HG03045 (cell line): ENCODE data around the gene DDTL.

Experiments
- ATAC-seq: cut with Tn5 transposase; IDR thresholded peaks from one replicate; pipeline ENCODE4 v1.9.1; 2021; ENCODE audit warnings: mild to moderate bottlenecking, moderate library complexity; ENCODE audit not compliant: unreplicated experiment

The DDTL gene

DNA sequence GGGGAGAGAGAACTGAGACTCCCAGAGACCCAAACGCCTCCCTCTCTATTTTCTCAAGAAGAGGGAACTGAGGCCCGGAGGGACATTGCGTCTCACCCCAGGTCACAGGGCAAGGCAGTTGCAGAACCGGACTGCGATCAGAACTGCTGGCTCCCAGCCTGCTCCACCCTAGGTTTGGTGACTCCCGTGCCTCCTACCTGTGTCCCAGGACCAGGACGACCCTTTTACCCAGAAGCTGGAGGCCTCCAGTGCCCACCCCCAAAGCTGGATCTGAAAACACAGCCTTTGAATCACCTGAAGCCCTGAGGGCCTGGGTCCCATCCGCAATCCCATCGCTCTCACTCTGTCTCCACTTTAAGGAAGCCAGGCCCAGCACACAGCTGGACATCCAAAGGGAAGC, 37.2 kb downstream of the DDTL start:
- ATAC-seq = no peak

- no peak for ATAC-seq
Measured at GRCh38 chr22:24005201-24005600, 38.5 kb downstream of the DDTL start, which contains the start of gene GSTT4. Gene GSTT4 (minus strand): TSS chr22:24005453. CDS start chr22:24005356, 97 bp downstream.

- no peak for ATAC-seq
Measured at GRCh38 chr22:24006207-24006913, 39.7 kb downstream of the DDTL start.

DNA sequence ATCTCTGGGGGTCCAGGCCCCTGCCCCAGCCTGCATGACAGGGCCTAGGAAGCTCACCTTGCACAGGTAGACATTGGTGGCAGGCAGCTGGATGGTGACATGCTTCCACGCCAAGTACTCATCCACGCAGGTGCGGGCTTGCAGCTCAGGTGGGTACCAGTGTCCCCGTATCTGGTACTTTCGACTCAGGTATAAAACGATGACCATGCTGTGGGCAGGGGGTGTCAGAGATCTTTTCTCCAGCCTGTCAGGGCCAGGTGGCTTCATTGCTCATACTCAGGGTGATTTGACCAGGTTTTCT, 40.2 kb downstream of the DDTL start:
- ATAC-seq = no peak

DNA sequence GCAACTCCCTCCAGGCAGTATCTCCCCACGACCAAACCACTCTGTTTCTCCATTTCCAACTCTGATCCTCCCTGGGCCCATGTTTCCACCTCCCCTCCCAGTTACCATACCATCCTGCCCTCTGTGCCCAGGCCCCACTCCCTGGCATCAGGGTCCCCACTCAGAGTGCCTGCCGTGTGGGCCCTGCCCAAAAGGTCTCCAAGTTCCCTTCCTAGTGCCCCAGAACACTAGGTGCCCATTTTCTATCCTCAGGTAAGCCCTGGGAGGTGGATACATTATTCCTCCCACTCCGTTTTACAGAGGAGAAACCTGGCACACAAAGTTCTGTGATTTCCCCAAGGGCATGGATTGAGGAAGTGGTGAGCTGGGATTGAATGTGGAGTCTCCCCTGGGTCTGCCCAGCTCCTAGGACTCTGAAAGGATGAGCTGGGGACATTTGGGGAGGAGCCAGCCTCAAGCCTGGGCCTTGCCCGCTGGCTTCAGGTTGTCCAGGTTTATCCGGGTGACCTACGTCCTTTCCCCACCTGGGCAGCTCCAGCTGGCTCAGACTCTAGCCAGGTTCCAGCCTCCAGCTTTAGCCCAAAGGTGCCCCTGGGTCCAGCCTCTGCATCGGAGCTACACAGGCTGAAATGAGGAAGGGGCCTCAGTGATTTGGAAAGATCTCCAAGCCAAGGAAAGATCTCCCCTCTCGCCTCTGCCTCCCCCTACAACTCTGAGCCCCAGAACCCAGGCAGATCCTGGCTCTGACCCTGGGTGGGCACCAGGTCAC, 40.7 kb downstream of the DDTL start:
- ATAC-seq = no peak

GRCh38 chr22:24008022-24008283, 41.3 kb downstream of the DDTL start:
- no peak for ATAC-seq

DNA sequence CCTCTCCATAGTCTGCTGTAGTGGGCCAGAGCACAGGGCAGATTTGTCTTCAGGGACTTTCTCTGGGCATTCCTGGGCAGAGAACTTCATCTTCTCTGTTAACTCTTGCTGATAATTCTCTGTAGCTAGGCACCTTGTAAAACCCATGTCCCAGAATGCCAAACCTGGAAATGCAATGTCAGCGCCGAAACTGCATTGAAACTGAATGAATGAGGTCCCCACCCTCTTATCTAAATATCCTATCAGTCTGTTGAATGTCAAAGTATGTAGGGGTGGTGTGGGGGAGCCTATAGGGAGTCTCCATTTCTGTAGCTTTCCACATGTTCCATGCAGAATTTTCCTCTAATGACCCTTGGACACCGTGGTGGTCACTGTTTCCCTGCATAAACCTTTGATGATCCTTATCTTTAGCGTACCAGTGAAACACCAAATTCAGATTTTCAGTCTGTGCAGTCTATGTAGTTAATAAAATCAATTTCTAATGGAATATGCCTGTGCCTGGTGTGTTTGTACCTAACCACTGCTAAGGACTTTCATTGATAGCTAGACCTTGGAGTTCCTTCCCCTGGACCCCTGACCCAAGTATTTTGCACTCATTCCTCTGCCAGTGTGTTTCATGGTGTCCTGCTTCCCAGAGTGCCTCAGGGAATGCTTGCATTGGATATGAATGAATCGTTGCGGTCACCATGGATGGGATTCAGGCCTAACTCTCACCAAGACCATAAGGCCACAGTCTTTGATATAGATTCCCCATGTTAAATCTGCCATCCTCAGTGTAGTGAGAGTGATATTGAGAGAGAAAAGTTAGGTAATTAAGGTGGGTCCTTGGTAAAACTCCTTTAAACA, 41.9 kb downstream of the DDTL start:
- no peak for ATAC-seq

- ATAC-seq = no peak
Measured at GRCh38 chr22:24009227-24010017, 42.7 kb downstream of the DDTL start.

DNA sequence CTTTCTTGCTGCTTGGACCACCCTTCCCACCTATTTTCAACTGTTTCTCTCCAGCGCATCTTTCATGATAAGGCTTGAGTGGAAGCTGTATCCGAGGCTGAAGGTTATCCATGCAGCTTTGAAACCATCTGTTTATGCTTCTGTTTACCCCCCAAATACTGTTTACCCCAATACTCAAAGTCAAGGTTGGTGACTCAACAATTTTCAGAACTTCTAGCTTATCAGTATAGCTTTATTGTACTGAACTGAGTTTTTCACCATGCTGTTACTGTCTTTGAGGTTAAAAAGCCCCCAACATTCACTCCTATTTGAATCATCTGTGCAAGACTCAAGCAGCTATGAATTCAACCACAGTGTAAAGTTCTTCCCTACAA, 43.3 kb downstream of the DDTL start:
- no peak for ATAC-seq

- ATAC-seq = no peak
Measured at GRCh38 chr22:24011735-24012068, 45.0 kb downstream of the DDTL start.

GRCh38 chr22:24016156-24016555, 49.5 kb downstream of the DDTL start:
- ATAC-seq = no peak

DNA sequence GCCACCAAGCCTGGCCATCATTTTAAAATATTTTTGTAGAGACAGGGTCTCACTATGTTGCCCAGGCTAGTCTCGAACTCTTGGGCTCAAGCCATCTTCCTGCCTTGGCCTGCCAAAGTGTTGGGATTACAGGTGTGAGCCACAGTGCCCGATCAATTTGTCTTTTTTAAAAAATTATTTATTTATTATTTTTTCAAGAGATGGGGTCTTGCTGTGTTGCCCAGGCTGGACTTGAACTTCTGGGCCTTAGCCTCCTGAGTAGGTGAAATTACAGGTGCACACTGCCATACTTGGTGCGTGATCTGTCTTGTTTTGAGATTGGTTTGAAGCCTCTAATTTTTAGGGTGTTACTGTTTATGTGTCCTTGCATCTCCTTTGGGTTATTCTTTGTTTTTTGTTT, 54.6 kb downstream of the DDTL start:
- no peak for ATAC-seq
